Measurements from ENCODE around the gene HSPA4L.

The HSPA4L gene

GRCh38 chr4:127783955-127784770 is 2.0 kb downstream of the HSPA4L start:
- peak; percentile 17 for DNase-seq (ENCODE audit: low read depth, low spot score)

- DNase-seq (ENCODE audit: low read depth, low spot score) = no peak
Measured at GRCh38 chr4:127788517-127788916, 6.4 kb downstream of the HSPA4L start.

- no peak for DNase-seq (ENCODE audit: low read depth, low spot score)
Measured at GRCh38 chr4:127791391-127791790, 9.3 kb downstream of the HSPA4L start.

- DNase-seq (ENCODE audit: low read depth, low spot score) = no peak
Measured at GRCh38 chr4:127793528-127793927, 11.4 kb downstream of the HSPA4L start.

GRCh38 chr4:127799711-127800110 is 17.6 kb downstream of the HSPA4L start:
- no peak for DNase-seq (ENCODE audit: low read depth, low spot score)

GRCh38 chr4:127809173-127809800 is 27.2 kb downstream of the HSPA4L start:
- peak; percentile 8 for DNase-seq (ENCODE audit: low read depth, low spot score)

- no peak for DNase-seq (ENCODE audit: low read depth, low spot score)
Measured at GRCh38 chr4:127810551-127810950, 28.4 kb downstream of the HSPA4L start.

GRCh38 chr4:127822430-127822829 is 40.3 kb downstream of the HSPA4L start:
- peak; percentile 7 for DNase-seq (ENCODE audit: low read depth, low spot score)

- no peak for DNase-seq (ENCODE audit: low read depth, low spot score)
Measured at GRCh38 chr4:127828121-127828520, 46.0 kb downstream of the HSPA4L start.

GRCh38 chr4:127829014-127829413 is 46.9 kb downstream of the HSPA4L start:
- no peak for DNase-seq (ENCODE audit: low read depth, low spot score)

- DNase-seq (ENCODE audit: low read depth, low spot score) = no peak
Measured at GRCh38 chr4:127832585-127832984, 50.5 kb downstream of the HSPA4L start.

GRCh38 chr4:127843704-127844600 is 61.8 kb downstream of the HSPA4L start:
- no peak for DNase-seq (ENCODE audit: low read depth, low spot score)

GRCh38 chr4:127844601-127845116 is 62.5 kb downstream of the HSPA4L start:
- peak; percentile 6 for DNase-seq (ENCODE audit: low read depth, low spot score)

- DNase-seq (ENCODE audit: low read depth, low spot score) = no peak
Measured at GRCh38 chr4:127846061-127846460, 63.9 kb downstream of the HSPA4L start.

GRCh38 chr4:127846765-127847164 is 64.6 kb downstream of the HSPA4L start:
- DNase-seq (ENCODE audit: low read depth, low spot score) = no peak

GRCh38 chr4:127849505-127850234 is 67.5 kb downstream of the HSPA4L start:
- no peak for DNase-seq (ENCODE audit: low read depth, low spot score)

- DNase-seq (ENCODE audit: low read depth, low spot score) = no peak
Measured at GRCh38 chr4:127852661-127853060, 70.5 kb downstream of the HSPA4L start.

- DNase-seq (ENCODE audit: low read depth, low spot score) = no peak
Measured at GRCh38 chr4:127856196-127856812, 74.2 kb downstream of the HSPA4L start.

GRCh38 chr4:127856813-127857447 is 74.8 kb downstream of the HSPA4L start:
- peak; percentile 92 for DNase-seq (ENCODE audit: low read depth, low spot score)

- DNase-seq (ENCODE audit: low read depth, low spot score) = no peak
Measured at GRCh38 chr4:127857641-127858040, 75.5 kb downstream of the HSPA4L start.
